Activated T-cell treated with anti-CD3 and anti-CD28 coated beads for 24 hours (primary cell): Measurements from ENCODE around the gene SLC39A7.
"Not testable (repeated sequence)": the region's sequence is repeated elsewhere in the genome, so short reads cannot be mapped to it uniquely, and the experiment has no call there.

Experiments used
- DNase-seq: peaks from one replicate; pipeline ENCODE4 v3.0.0-alpha.2; 2020; ENCODE audit warnings: low read depth

Gene SLC39A7

DNA sequence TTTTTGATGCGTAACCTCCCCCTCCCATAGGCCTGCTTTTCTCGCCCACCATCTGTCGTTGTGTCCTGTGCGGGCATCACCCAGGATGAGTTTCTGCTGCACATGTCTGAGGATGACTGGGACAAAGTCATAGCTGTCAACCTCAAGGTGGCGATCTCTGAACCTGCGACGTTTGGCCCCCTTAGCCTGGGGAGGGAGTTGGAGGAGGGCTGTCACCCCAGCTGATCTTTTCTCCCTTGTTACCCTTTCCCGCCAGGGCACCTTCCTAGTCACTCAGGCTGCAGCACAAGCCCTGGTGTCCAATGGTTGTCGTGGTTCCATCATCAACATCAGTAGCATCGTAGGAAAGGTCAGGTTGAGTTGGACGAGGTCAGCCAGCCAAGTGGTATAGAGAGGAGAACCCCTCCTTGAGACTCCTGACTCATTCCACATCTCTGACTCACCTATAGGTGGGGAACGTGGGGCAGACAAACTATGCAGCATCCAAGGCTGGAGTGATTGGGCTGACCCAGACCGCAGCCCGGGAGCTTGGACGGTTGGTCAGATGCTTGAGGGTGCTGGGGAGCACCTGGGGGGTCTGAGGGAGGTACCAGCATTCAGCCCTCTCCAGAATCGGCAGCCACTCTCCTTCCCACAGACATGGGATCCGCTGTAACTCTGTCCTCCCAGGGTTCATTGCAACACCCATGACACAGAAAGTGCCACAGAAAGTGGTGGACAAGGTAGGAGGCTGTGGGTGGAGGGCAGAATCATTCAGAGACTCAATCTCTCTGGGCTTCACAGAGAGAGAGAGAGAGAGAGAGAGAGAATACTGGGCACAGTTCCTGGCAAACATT, 4.7 kb downstream of the SLC39A7 start:
- DNase-seq = no peak

DNA sequence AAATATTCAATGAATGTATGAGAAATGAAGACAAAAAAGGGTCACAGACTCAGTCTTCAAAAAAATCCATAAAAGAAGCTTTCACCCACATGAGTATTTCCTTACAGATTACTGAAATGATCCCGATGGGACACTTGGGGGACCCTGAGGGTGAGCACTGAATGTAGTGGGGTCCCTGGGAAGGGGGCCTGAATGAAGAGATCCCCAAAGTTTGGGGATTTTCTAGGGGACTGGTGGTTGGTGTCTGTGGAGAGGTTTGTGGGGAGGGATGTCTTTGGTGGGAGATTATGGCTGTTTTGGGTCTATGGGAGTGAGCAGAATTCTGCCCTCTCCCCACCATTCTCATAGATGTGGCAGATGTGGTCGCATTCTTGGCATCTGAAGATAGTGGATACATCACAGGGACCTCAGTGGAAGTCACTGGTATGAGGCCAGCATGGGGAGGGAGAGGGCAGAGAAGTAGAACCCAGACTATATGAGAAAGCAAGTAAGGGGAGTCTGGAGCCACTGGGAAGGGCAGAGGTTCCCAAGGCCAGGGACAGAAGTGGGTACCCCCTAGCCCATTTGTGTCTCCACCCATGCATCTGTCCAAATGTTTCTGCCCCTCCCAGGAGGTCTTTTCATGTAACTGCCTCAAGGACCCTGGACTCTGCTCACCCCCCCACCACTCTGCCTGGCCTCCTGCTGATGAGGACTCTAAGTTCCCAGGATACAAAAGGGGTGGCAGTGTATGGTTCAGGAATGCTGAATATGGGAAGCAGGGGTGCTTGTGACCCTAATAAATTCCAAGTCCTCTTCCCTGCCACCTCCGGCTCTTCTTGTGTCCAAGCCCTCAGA, 5.6 kb downstream of the SLC39A7 start:
- no peak for DNase-seq

DNA sequence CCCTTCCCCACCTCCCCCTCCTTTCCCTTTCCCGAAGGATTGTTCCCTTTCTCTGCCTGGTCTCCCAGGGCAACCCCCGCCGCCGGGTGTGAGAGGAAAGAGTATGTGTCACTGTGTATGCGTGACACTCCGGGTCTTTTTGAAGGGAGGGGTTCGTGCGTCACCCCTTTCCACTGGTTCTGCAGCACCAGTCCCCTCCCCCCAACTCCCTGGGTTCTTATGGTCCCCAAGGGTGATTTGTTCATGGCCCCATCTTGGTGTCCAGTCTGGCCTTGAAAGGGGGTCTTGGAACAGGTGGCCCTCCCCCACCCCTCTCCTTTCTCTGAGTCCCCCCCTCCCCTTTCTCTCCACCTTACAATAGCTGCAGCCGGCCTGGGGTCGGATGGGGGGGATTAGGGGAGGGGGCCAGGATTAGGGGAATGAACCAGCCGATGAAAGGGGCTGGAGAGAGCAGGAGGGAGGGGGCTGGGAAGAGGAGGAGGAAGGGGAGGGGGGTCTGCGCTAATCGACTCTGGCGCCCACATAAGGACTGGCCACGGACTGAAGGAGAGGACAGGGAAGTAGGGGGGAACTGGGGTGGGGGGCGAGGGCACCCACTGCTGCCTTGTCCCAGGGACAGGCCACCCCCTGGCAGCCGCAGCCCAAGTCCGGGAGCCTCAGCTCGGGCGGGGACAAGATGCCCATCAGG, 6.3 kb downstream of the SLC39A7 start:
- no peak for DNase-seq

DNA sequence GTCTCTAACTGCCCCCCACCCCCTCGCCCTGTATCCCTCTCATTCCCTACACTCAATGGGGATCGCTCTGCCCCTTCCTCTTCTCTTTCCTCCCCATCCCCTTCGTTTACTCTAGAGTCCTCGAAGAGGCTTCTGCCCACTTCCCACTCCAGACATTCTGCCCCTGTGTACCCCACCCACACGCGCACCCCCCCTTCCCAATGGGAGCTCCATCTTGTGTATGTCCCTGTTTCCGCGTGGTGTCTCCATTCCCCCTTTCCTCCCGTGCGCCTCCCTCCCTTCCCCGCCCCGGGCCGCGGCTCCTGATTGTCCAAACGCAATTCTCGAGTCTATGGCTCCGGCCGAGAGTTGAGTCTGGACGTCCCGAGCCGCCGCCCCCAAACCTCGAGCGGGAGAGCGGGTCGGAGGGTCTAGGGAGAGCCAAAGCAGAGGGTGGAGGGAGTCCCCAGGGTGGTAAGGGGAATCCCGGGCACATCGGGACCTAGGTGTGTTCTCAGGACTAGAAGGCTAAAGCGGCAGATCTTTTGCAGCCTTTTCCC, 7.0 kb downstream of the SLC39A7 start:
- no peak for DNase-seq

DNA sequence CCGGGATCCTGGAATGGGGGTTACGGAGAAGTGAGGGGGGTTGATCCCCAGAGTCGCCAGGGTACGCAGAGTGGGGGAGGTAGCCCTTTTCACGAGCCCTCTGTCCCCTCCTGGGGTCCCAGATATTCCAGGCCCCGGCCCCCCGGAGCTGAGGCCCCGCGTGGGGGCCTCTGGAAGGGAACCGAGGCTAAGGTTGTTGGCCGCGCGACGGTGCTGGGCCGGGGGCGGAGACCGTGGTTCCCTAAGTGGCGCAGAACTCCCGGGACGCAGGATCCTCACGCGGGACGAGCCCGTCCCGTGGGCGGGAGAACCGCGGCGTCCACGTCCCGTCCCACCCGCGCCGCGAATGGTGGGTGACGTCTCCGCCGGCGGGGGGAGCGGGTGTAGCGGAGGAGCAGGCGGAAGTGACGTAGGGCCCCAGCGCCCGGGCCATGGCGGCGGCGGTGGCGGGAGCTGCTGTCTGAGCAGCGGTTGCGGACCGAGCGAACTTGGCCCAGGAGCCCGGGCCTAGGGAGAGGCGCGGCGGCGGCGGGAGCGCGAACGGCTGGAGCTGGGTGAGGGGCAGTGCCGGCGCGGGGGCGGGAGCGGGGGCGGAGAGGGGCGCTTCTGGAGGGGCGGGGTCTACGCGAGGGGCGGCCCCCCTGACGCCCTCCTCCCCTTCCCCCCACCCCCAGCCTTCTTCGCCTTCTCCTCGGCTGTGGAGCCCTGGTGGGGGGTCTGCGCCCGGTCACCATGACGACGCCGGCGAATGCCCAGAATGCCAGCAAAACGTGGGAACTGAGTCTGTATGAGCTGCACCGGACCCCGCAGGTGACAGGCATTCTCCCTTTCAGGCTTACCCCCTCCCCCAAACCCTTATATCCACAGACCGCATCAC, 7.7 kb downstream of the SLC39A7 start, which contains the start of gene RING1:
Gene RING1 (plus strand): TSS at position 410 of the 877 bp plus-strand sequence. CDS start 323 bp downstream, at position 733.
- peak; percentile 81 for DNase-seq

DNA sequence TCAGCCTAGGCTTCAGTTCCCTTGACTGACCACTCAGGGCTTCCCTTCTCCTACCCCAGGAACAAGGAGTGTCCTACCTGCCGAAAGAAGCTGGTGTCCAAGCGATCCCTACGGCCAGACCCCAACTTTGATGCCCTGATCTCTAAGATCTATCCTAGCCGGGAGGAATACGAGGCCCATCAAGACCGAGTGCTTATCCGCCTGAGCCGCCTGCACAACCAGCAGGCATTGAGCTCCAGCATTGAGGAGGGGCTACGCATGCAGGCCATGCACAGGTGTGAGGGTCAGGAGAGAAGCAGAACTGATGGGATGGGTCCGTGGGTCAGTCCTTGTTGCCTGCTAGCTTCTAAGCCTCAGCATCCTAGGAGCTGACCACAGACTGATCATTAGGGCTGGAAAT, 9.2 kb downstream of the SLC39A7 start:
- no peak for DNase-seq

DNA sequence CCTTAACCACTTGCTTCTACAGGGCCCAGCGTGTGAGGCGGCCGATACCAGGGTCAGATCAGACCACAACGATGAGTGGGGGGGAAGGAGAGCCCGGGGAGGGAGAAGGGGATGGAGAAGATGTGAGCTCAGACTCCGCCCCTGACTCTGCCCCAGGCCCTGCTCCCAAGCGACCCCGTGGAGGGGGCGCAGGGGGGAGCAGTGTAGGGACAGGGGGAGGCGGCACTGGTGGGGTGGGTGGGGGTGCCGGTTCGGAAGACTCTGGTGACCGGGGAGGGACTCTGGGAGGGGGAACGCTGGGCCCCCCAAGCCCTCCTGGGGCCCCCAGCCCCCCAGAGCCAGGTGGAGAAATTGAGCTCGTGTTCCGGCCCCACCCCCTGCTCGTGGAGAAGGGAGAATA, 10.5 kb downstream of the SLC39A7 start:
- DNase-seq = no peak

DNA sequence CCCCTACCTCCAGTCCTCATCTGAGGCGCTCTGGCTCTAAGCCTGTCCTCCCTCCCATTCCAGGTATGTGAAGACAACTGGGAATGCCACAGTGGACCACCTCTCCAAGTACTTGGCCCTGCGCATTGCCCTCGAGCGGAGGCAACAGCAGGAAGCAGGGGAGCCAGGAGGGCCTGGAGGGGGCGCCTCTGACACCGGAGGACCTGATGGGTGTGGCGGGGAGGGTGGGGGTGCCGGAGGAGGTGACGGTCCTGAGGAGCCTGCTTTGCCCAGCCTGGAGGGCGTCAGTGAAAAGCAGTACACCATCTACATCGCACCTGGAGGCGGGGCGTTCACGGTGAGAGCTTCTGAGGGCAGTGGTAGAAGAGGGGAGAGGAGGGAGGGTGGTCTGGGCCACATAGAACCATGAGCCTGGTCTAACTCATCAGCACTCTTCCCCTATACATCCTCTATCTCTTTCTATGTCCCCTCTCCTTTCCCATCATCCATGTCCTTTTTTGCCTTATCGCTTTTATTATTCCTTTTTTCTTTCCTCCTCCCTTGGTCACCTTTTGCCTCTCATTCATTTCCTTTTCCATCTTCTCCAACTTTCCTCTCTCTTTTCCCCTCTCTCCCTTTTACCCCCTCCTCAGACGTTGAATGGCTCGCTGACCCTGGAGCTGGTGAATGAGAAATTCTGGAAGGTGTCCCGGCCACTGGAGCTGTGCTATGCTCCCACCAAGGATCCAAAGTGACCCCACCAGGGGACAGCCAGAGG, 11.2 kb downstream of the SLC39A7 start:
- DNase-seq = no peak

DNA sequence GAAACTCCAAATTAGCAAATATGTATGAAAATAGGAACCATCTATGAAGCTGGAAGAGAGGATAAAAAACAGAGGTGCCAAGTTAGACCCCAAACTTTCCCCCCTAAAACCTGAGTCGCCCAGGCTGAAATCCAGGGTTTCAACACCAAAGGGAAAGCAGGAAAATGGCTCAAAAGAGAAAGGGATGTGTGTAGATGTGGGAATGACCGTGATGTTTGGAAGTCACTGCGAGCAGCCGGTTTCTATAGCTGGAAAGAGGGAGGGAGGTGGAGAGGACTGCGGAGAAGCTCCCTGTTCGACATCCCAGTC, 12.1 kb downstream of the SLC39A7 start:
- DNase-seq = no peak

DNA sequence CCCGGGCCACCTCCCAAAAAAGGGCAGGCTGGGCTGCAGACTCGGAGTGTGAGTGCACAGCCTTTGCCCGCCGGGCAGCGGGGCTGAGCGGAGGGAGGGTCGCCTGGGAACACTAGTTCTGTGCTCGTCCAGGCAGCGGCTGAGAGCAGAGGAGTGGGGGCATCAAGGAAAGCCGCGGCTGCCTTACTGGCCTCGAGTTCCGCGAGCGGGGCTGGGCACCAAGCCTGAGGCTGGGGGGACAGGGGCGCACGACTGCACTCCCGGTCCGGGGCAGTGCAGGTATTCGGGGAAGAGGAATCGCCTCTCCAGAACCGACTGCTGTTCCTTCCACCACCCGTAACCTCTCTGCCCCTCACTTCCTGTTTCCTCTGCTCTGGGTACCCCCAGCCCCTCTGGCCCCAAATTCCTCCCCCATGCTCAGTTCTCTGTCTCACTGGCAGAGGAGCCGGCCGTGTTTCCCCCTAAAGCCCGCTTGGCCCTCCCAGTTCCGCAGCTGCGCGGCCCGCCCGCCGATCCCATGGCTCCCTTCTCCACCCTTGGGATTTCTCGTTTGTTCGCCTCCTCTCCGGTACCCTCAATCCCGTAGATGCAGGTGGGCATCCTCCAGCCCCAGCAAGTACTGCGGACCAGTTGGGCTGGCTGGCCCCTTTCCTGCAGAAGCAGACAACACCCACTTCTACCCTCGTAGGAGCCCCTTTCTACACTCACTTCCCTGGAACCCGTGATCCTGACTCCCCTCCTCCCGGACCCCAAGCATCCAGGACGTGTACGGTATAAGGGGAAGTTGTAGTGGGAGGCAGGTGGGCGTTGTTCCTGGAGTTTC, 12.7 kb downstream of the SLC39A7 start:
- no peak for DNase-seq

DNA sequence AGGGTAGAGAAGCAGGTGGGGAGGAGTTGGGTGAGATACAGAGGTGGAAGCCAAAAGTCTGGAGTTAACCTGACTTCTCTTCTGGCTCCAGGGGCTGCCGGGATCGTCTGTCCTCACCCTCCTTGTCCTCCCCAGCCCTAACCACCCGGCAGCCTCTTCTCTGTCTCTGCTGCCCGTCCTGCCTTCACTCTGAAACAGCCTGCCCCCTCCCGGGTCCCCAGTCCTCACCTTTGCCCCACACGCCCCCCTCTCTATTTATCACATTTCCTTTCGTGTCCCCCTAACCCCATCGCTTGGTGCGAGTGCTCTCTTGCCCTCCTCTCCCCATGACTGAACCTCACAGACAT, 13.3 kb downstream of the SLC39A7 start:
- DNase-seq = no peak

DNA sequence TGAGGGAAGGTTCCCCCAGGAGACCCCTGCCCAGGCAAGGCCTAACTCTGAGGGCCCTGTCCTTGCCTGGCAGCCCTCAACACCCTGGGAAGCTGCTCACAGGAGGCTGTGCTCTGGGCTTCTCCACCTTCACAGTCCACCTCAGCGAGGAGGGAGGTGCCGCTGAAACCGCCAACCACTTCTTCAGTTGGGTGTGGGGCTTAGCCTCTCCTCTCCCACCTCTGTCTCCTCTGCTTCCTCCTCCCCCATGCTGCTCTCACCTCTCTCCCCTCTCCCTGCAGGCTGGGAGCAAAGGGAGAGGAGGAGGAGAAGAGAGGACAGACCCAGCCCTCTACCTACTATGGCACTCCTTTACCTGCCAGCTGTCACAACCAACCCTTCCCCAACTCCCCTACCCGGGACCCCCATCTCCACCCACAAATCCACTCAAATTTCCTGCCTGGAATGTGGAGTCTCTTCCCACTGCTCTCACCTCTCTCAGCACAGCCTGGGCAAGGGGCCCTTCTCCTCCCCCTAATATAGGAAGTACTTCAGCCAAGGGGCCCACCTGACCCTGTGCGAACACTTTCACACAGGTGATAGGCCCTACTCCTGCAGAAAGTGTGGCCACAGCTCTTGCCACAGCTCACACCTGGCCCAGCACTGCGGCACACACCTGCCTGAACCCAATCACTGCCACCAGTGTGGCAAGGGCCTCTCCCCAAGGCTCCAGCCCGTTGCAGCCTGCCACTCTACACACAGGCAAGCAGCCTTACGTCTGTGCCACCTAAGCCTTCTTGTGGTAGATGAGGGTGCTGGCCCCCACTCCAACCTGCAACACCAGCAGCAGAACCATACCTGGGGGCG, 14.8 kb downstream of the SLC39A7 start:
- DNase-seq = no peak

DNA sequence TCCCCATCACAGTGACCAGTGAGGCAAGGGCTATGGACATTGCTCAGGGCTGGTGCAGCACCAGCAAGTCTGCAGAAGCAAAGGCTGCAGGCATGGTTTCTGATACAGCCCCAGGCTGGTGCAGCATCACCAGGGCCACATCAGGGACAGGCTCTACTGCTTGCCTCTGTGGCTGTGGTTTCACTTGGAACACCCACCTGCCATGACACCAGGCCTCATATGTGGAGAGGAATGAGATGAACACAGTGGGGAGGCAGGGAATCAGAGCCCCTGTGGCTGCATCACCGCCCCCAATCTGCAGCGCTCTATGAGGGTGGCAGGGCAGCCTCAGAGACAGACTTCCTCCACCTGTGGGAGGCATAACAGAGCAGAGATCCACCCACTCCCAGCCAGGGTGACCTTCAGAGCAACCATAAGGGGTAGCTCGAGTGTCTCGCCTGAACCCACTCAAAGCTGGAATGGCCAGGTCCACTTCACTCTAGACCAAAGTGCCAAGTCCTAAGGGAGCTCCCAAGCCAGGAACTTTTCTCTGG, 15.5 kb downstream of the SLC39A7 start:
- DNase-seq = no peak

DNA sequence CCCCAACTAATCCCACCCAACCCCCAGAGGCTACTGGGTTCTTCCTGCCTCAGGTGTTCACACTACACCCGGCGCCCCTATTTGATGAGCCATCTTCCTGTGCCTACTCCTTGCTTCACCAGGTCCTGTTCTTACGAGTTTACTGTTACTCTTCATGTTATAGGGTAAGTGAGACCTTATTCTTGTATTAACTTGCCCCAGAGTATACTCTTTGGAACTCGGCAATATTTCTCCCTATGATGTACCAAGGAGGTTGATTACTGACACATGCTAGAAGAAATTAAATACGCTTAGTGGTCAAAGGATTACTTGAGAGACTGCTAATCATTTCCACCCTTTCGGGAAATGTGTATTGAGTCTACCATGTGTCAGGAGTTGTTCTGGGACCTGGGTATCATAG, 16.6 kb downstream of the SLC39A7 start:
- DNase-seq = no peak

DNA sequence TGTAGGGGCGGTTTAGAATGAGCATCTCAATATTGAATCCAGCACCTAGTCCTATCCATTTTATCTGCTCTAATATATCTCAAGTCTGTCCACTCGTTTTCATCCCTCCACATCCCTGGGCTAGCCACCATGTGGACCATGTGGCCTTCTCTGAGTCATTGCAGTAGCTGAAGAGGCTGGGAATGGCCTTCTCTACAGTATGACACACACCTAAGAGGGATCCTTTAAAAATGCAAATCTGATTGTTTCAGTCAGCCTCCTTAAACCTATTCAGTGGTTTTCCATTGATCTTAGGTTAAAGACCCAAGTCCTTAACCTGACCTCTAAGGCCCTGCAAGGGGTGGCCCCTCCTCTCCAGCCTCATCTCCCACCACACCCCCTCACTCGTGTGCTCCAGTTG, 17.0 kb downstream of the SLC39A7 start:
- DNase-seq = no peak

DNA sequence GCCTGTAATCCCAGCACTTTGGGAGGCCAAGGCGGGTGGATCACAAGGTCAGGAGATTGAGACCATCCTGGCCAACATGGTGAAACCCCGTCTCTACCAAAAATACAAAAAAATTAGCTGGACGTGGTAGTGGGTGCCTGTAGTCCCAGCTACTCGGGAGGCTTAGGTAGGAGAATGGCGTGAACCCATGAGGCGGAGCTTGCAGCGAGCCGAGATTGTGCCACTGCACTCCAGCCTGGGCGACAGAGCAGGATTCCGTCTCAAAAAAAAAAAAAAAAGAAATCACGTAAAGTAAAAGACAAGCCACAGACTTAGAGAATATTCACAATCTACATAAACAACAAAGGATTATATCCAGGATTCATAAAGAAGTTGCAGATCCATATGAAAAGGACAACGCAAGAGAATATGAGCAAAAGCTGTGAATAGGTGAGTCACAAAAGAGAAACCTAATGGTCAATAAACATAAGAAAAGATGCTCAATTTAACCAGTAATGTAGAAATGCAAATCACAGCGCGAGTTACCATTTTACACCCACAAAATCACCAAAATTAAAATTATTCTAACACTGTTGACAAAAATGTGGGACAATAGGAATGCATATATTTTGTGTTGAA, 25.9 kb downstream of the SLC39A7 start:
- DNase-seq = not testable (repeated sequence)

DNA sequence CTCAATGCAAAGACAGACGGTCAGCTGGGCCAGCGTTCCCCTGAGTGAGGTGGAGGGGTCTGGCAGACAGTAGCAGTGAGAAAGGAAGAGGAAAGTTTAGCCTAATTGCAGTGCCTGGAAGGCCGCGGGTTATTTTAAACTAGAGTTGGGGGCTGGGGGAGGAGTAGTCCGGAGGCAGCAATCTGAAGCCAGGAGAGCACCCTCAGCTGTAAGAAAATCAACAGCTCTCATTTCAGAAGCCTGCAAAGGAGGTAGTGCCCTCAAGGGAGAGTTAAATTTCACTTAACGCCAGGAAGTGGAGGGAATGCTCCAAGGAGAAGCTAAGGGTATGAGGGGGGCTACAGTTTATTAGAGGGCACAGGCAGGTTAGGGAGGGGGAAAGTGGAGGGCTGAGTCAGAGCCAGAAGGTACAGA, 34.6 kb downstream of the SLC39A7 start:
- DNase-seq = no peak

DNA sequence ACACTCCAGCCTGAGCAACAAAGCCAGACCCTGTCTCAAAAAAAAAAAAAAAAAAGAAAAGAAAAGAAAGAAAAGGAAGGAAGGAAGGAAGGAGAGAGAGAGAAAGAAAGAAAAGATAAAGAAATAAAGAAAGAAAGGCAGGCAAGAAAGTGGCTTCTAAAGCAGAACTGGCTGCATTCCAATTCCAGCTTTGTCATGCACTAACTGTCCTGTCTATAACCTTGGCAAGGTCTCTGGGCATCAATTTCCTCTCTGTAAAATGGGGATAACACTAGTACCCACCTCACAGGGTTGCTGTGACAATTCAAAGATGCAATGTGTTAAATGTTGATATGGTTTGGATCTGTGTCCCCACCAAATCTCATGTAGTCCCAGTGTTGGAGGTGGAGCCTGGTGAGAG, 35.7 kb downstream of the SLC39A7 start:
- DNase-seq = no peak
